ENCODE results near the gene PPP1R12B.
"Not testable (repeated sequence)": the region's sequence is repeated elsewhere in the genome, so short reads cannot be mapped to it uniquely, and the experiment has no call there.

GRCh38 chr1:202553078-202553477, 204.6 kb downstream of the PPP1R12B start:
- TF ChIP-seq, protein P1, sequence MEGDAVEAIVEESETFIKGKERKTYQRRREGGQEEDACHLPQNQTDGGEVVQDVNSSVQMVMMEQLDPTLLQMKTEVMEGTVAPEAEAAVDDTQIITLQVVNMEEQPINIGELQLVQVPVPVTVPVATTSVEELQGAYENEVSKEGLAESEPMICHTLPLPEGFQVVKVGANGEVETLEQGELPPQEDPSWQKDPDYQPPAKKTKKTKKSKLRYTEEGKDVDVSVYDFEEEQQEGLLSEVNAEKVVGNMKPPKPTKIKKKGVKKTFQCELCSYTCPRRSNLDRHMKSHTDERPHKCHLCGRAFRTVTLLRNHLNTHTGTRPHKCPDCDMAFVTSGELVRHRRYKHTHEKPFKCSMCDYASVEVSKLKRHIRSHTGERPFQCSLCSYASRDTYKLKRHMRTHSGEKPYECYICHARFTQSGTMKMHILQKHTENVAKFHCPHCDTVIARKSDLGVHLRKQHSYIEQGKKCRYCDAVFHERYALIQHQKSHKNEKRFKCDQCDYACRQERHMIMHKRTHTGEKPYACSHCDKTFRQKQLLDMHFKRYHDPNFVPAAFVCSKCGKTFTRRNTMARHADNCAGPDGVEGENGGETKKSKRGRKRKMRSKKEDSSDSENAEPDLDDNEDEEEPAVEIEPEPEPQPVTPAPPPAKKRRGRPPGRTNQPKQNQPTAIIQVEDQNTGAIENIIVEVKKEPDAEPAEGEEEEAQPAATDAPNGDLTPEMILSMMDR (IDR thresholded peaks at IDR 0.05): not testable (repeated sequence)
- TF ChIP-seq EZH2, EZH2phosphoT487 (IDR thresholded peaks at IDR 0.05): not testable (repeated sequence)

Measured in neural progenitor cell (in vitro differentiated cells).